Right kidney (tissue), 1 donor: ENCODE measurements around the gene MICU1.
"Not testable (repeated sequence)": the region's sequence is repeated elsewhere in the genome, so short reads cannot be mapped to it uniquely, and the experiment has no call there.

ENCODE experiments used
- DNase-seq: peaks from one replicate; pipeline ENCODE4 v3.0.0-alpha.2; 2016

MICU1 gene

DNA sequence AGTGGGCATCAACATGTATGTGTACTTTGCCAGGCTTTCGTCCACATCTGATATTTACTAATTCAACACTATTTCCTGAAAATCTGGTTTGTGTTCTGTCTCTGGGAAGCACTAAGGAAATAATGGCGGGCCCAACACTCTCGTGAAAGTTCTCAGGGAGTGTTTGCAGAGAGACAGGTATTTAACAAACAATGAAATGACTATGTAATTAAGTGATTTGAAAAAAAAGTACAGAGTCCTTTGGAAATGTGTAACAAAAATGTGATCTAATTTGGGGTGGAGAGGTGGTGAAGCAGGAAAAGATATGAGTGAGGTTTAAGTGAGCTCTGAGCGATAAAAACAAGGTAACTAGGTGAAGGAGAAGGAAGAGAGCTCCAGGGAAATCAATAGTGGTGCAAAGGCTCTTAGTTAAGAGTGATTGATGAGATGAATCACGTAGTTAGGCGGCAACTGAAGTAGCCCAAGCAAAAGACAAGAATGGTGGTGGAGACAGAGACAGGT, 175.9 kb downstream of the MICU1 start:
- DNase-seq: no peak

DNA sequence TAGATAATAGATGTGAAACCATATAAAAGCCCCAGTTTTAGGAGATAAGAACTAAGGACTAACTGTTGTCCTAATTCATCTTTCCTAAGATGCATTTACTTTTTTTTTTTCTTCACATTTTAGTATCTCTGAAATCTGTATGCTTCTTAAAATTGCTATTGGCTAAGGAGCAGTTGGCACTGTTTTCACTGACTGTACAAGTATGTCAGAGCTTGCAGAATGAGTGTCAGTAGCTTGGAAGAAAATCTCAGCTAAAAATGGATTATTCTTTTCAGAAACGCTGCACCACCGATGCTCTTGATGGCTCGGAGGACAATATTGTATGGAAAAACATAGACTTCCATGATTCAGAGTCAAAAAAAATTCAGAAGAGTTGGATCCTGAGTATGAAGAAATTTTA, 180.0 kb downstream of the MICU1 start:
- DNase-seq: no peak

DNA sequence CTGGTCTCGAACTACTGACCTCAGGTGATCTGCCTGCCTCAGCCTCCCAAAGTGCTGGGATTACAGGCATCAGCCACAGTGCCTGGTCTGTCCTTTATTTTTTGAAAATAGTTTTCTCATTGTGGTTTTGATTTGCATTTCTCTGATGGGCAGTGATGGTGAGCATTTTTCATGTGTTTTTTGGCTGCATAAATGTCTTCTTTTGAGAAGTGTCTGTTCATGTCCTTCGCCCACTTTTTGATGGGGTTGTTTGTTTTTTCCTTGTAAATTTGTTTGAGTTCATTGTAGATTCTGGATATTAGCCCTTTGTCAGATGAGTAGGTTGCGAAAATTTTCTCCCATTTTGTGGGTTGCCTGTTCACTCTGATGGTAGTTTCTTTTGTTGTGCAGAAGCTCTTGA, 182.9 kb downstream of the MICU1 start:
- not testable (repeated sequence) for DNase-seq

DNA sequence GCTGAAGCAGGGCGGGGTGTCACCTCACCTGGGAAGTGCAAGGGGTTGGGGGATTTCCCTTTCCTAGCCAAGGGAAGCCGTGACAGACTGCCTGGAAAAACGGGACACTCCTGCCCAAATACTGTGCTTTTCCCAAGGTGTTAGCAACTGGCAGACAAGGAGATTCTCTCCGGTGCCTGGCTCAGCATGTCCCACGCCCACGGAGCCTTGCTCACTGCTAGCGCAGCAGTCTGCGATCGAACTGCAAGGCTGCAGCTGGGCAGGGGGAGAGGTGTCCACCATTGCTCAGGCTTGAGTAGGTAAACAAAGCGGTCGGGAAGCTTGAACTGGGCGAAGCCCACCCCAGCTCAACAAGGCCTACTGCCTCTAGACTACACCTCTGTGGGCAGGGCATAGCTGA, 190.3 kb downstream of the MICU1 start:
- no peak for DNase-seq

DNA sequence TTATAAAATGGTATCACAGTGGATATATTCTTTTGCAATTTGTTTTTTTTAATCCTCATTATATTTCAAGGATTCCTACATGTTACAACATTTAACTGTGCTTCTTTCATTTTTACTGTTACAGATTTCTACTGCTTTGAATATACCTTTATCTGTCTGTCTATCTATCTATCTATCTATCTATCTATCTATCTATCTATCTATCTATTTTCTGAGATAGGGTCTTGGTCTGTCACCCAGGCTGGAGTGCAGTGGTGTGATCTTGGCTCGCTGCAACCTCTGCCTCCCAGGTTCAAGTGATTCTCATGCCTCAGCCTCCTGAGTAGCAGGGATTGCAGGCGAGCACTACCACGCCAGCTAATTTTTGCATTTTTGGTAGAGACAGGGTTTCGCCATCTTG, 194.9 kb downstream of the MICU1 start:
- not testable (repeated sequence) for DNase-seq

DNA sequence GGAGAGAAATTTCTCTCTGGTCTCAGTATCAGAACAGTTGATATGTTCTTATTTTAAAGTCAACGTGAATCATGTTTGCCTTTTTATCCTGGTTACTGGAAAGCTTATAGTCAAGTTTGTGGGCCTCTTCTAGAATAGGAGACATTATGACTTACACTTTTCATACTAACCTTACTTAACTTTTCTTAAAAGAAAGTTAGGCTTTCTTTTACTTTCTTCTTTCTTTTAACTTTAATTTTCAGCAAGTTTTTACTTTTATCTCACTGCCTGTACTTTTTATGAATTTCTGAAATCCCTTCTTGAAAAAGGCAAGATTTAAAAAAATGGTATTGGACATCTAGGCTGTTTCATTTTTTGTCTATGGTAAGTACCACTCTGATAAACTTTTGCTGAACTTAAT, 195.9 kb downstream of the MICU1 start:
- DNase-seq: no peak

DNA sequence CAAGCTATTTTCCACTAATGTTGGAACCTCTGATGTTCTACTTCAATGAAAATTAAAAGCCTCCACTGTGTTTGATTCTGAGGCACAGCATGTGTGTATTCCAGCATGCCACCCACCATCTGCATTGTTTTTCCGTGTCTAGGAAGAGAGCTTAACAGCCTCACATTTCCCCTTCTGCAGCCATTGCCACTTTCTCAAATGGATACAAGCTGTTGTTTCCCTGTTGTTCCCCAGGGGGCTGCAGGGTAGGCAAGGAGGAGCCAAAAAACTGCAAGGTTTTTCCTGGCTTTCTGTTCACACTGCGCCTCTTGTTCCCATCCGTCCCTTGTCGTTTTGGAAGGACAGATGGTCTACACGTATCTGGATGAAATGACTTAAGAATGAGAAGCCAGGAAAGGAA, 198.9 kb downstream of the MICU1 start:
- no peak for DNase-seq

DNA sequence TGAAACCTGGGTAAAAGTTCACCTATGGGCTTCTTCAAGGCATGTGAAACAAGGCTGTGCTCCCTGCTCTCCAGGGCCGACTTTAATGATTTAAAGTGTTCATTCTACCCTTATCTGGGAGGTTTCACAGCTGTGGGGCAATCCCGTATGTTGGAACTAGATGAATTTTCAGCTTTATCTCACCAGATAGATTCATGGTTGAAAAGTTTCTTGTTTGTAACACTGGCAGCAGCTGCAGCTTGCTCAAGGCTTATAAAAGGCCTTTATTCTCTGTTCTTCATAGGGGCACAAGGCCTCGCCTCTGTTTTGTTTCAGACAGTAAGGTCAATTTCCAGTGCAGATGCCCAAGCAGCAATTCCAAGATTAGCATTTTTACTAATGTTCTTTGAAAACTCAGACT, 200.7 kb downstream of the MICU1 start:
- no peak for DNase-seq

DNA sequence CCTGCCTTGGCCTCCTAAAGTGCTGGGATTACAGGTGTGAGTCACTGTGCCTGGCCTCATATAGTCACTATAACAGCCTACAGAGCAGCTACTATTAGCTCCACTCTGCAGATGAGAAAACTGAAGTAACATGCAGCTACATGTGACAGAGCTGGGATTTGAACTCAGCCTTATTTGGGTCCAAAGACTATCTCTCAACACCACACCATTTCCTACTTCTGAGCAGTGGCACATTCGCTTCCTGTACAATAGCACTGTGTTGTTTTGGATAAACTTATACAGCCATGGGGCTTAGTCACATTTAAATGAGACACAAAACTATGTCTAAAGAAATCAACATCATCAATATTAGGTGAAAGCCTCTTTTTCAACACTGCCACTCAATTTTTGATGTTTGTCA, 201.3 kb downstream of the MICU1 start:
- no peak for DNase-seq

DNA sequence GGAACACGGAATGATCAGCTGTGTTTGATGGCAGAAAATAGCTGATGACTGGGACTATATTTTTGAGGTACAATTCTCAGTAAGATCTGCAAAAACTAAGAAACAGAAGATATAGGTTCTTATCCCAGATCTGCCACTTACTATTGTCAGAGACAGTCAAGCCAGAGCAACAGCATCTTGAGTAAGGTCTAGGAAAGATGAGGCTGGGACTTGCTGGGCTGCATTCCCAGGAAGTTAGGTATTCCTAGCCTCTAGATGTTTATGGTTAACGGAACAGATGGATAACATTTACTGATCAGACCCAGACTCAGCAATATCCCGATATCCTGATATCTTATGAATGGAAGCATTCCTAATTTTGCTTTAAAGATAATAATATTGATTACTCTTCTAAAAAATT, 202.5 kb downstream of the MICU1 start:
- no peak for DNase-seq

DNA sequence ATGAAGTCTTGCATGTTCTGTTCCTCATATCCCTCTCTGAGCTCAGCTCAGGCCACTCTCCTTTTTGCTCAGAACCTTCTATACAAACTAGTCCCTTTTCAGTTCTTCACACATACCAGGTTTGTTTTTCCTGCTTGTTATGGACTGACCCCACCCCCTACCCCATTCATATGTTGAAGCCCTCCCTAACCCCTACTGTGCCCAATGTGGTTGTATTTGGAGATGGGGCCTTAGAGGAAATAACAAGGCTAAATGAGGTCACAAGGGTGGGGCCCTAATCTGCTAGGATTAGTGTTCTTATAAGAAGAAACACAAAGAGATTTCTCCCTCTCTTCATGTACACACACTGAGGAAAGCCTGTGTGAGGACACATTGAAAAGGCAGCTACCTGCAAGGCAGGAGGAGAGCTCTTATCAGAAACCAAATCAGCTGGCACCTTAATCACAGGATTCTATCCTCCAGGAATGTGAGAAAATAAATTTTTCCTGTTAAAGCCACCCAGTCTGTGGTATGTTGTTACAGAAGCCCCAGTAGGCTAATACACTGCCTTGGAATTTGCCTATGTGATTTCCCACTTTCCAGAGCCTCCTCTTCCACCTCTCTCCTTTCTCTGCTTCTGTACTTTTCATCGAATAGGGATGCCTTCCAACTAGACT, 203.9 kb downstream of the MICU1 start:
- no peak for DNase-seq

DNA sequence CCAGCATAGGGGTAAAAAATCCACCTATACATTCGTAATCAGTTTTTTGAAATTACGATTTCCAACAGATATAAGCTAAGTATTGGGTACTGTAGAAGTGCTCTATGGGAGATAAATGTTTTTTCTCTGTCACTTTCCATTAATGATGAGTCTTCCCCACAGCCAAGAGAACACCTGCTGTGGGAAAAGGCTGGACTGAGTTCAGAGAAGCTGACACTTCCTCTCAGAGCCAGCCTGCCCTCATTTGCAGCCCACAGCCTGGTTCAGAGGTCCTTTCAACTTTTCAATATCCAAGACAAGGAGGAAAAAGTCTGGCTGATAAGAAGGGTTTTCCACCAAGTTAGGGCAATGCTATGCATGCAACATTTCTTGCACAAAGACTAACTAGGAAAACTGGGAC, 206.6 kb downstream of the MICU1 start:
- DNase-seq: no peak

DNA sequence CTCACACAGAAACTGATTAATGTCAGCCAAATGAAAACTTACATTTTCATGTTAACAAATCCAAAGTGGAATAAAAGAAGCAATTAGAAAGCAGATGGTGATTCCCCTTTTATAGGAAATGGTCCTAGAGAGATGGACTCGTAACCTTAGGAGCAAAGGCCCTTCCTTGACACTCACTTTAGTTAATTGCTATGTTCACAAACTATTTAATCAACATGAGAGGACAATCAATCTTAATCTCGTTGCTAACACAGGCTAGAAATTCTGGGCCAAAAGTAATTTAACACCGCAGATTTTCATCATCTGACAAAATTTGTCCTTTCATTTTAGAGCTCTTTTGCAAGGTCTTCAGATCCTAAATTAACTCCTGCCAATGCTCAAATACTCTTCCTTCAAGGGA, 207.2 kb downstream of the MICU1 start:
- DNase-seq: no peak

DNA sequence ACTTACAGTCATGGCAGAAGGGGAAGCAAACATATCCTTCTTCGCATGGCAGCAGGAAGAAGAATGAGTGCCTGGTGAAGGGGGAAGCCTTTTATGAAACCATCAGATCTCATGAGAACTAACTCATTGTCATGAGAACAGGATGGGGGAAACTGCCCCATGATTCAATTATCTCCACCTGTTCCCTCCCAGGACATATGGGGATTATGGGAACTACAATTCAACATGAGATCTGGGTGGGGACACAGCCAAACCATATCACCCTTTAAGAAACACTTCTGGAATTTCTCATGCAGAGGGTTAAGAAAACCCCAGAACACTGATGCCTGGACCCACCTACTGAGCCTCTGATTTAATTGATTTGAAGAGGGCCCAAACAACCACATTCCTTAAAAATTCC, 207.9 kb downstream of the MICU1 start:
- DNase-seq: no peak

DNA sequence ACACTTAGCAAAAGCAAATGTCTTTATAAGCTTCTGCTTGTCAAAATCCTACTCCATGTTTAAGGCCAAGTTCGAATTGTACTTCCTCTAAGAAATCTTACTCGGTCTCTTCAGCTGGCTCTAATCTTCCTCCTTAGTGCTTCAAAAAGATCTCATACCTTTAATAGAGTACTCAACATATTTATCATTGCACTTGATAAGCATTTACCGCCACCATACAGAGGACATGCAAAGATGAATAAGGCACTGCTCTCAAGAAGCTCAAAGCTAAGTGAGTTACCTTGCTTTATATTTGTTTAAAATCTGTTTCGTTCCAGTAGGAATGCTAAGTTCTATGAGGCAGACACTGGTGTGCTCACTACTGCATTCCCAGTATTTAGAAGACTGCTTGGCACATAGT, 209.2 kb downstream of the MICU1 start:
- DNase-seq: no peak

DNA sequence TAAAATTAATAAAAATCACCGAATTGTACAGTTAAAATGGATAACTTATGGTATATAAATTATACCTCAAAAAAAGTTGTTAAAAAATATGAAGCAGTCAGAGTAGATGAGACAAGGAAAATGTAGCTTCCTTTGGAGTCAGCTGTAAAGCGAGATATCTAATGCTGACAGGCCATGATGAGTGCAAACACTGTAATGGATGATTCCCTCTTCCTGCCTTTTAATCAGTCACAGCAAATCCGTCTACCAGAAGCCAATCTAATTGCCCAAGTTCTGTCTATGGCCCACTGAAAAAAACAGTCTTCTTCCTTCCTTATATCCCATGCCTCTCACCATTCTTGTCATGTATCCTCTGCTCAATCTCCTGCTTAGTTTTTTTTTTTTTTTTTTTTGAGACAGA, 211.2 kb downstream of the MICU1 start:
- no peak for DNase-seq

DNA sequence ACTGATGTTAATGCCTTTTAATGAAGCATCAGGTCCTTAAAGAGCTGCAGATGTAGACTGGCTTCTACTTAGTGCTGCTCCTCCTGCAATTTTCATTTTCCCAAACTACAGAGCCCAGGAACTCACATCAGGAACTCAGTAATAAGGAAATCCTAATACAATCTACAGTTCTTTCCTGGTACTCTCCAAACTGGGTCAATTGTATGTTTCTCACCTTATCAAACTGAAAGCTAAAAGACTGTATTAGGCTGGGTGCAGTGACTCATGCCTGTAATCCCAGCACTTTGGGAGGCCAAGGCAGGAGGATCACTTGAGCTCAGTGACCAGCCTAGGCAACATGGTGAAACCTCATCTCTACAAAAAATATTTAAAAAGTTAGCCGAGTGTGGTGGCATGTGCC, 216.7 kb downstream of the MICU1 start:
- DNase-seq: no peak

DNA sequence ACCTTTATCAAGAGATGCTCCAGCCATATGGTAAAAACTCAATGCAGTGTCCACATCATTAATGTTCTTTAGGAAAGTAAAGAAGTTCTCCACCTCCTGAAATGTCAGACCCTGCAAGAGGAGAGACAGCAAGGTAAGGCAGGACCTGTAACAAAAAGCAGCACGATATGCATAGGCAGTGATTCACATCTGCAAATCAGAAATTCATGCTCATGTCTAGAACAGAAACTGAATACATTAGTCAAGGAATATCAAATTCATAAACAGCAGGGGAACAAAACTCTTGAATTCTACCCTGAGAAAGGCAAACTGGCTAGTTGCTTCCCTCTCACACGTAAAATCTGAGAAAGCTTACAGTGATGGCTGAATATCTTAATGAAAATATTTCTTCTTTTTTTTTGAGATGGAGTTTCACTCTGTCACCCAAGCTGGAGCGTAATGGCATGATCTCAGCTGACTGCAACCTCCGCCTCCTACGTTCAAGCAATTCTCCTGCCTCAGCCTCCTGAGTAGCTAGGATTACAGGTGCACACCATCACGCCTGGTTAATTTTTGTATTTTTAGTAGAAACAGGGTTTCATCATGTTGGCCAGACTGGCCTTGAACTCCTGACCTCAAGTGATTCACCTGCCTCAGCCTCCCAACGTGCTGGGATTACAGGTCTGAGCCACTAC, 217.8 kb downstream of the MICU1 start:
- DNase-seq: no peak

DNA sequence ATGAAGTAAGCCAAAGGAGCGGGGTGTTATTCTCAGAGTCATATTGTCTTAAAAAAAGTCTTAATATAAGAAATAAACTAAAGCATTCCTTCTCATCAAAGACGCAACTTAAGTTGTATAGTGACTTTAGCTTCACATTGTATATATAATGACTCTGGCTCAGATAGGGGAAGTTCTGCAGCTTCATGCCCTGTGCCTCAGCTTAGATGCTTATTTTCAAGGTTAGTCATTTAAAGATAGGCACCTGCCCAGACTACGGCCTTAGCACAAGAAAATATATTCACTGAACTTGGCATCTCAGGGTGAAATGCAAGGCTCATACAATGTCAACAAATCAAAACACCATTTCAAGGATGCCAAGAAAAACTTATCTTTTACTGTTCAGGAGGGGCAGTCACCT, 218.4 kb downstream of the MICU1 start:
- DNase-seq: no peak

DNA sequence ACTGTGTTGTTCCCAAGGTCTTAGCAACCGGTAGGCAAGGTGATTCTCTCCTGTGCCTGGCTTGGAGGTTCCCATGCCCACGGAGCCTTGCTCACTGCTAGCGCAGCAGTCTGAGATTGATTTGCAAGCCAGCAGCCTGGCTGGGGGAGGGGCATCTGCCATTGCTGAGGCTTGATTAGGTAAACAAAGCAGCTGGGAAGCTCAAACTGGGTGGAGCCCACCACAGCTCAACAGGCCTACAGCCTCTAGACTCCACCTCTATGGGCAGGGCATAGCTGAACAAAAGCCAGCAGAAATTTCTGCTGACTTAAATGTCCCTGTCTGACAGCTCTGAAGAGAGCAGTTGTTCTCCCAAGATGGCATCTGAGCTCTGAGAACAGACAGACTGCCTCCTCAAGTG, 230.3 kb downstream of the MICU1 start:
- not testable (repeated sequence) for DNase-seq

DNA sequence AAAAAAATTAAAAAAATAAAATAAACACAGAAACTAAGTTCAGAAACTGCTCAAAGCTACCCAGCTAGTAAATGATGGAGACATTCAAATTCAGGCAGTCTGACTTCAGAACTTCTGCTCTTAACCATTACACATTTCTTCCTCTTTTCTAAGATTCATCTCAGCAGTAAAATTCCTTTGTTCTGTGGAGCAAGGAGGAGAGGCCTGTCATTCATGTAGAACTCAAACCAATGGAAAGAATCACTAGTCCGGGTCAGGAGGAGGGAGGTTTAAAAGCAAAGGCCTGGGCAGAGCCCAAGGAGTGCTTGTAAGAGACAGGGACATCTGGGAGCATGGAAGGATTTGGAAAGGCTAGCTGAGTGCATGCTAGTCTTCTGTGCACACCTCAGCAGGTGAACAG, 233.3 kb downstream of the MICU1 start:
- no peak for DNase-seq

DNA sequence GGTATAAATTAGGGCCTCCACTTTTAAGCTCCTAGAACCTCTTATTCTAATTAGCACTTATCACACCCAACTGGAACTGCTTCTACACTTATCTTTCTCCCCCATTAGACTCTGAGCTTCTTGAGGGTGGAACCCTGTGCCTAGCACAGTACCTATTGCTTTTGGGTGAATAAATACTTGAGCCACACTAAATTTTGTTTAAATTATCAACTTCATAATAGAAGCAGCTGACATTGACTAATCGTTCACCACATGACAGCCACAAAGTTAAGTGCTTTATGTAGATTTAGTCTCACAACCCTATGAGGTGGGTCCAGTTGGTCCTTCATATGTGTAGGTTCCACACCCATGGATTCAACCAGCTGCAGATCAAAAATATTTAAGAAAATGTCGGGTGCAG, 235.1 kb downstream of the MICU1 start:
- DNase-seq: no peak

DNA sequence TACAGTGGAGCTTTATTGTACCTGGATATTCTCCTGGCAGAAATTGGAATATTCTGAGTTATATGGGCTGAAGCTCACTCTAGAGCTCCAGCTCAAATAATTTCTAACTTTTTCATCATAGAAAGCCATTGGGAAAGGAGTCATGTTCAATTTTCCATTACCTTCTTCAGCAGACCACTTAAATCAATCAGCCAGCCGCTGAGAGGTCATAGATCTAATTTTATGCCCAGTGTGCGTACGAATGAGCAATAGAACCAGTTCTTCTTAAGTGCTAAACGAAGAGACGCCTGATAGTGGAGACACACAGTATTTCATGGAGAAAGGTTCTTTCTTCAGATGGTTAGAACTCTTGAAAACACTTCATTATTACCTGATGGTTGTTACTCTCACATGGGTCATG, 236.2 kb downstream of the MICU1 start:
- no peak for DNase-seq

DNA sequence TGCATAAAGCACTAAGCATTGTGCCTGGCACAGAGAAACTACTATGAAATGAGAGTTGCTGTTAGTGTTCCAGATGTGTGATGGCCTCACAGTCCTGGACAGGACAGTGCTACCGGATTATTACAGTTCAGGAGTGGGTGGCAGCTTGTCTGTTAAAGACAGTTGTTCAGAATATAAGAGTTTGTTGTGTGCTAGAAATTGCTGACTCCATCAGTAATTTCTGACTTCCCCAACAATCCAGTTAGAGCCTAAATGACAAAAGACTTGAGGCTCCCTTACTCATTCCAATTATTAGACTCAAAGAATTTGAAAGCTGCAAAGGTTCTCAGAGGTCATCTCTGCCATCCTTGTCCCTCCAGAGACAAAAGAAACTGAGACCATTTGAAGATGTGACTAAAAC, 236.9 kb downstream of the MICU1 start:
- no peak for DNase-seq

DNA sequence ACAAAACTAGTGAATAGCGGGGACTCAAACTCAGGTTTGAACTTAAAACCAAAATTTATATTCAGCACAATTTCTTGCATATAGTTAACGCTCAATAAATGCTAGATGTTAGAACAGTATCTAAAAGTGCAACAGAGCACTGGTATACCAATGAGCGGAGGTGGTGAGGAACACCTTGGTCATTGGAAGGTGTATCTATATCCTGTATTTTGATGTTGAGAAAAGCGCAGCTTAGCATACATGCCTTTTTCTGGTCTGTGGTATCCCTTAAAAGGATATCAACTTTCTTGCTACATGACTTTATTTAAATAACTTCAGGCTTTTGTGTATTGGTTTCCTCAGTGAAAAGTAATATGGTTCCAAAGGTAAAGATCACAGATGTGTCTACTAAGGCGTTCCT, 237.8 kb downstream of the MICU1 start:
- DNase-seq: no peak
